H1 (cell line): Measurements from ENCODE around the gene TMEM273. TPM values are rescaled to one million over a fixed set of nuclear protein-coding genes. Genes with fewer than 3 reads are reported as not detected.

Source experiments
- CTCF ChIA-PET: fragments of 300-600 bp; sonication (Branson Sonifier 250); formaldehyde crosslinking; loops from one replicate; lab custom pipeline; 2021; ENCODE audit not compliant: partially characterized antibody; lab: Charles Lee
- POLR2A ChIA-PET: fragments of 300-600 bp; sonication (Branson Sonifier 250); formaldehyde crosslinking; loops from one replicate; lab custom pipeline; 2021; ENCODE audit warnings: inconsistent platforms; ENCODE audit not compliant: partially characterized antibody; lab: Charles Lee
- DNase-seq, 2 experiments: peaks; one replicate each; pipeline versions ENCODE4 v3.0.0 to v3.0.0-alpha.2; 2010 to 2022; ENCODE audit warnings: low spot score in 2 of 2, low read depth in 1 of 2, mixed read lengths in 1 of 2
- FAIRE-seq: peaks from 2 replicates; lab custom pipeline; 2011; peaks lifted over from hg19 to GRCh38; lab: Jason Lieb, UNC
- H2AFZ ChIP-seq: 2 replicates; pipeline ENCODE4 v1.8.1; 2012; ENCODE audit warnings: low read length, inconsistent platforms
- H2AK5ac ChIP-seq: 2 replicates; pipeline ENCODE4 v1.6.1; 2013; ENCODE audit warnings: low read depth, low read length
- H2BK120ac ChIP-seq: replicated peaks from 2 replicates; pipeline ENCODE3; 2013; ENCODE audit warnings: low read depth, low read length, inconsistent platforms
- H2BK12ac ChIP-seq: 2 replicates; pipeline ENCODE4 v1.6.1; 2013; ENCODE audit warnings: low read depth, low read length
- H2BK15ac ChIP-seq: 2 replicates; pipeline ENCODE4 v1.6.1; 2013; ENCODE audit warnings: low read length
- H2BK20ac ChIP-seq: 2 replicates; pipeline ENCODE4 v1.6.1; 2013; ENCODE audit warnings: low read length
- H2BK5ac ChIP-seq: 2 replicates; pipeline ENCODE4 v1.6.1; 2013; ENCODE audit warnings: low read depth, low read length
- H3K14ac ChIP-seq: 2 replicates; pipeline ENCODE4 v1.6.1; 2013; ENCODE audit warnings: inconsistent platforms; ENCODE audit not compliant: insufficient read length
- H3K18ac ChIP-seq: 2 replicates; pipeline ENCODE4 v1.6.1; 2013; ENCODE audit warnings: low read length; ENCODE audit errors: extremely low read depth
- H3K23ac ChIP-seq: 2 replicates; pipeline ENCODE4 v1.6.1; 2013; ENCODE audit warnings: inconsistent platforms; ENCODE audit not compliant: insufficient read length
- H3K23me2 ChIP-seq: 2 replicates; pipeline ENCODE4 v1.6.1; 2013; ENCODE audit warnings: low read depth, low read length
- H3K27ac ChIP-seq: 2 replicates; pipeline ENCODE4 v1.6.1; 2011; ENCODE audit warnings: low read depth, low read length, inconsistent platforms
- H3K27me3 ChIP-seq, 4 experiments: replicated peaks in 1 of 4; 1 replicate in 1 of 4; 2 replicates in 3 of 4; pipeline versions ENCODE4 v1.6.1 to v1.8.1; 2011 to 2013; ENCODE audit warnings: low read length in 3 of 4, mild to moderate bottlenecking in 3 of 4, inconsistent platforms in 2 of 4, mixed read lengths in 2 of 4, moderate library complexity in 1 of 4; ENCODE audit not compliant: control insufficient read depth in 3 of 4, insufficient read depth in 3 of 4; ENCODE audit errors: extremely low read depth in 1 of 4
- H3K36me3 ChIP-seq, 4 experiments: 2 replicates each; pipeline versions ENCODE4 v1.6.1 to v1.8.1; 2011 to 2013; ENCODE audit warnings: mild to moderate bottlenecking in 4 of 4, low read length in 3 of 4, moderate library complexity in 2 of 4, control low read depth in 1 of 4, inconsistent platforms in 1 of 4; ENCODE audit not compliant: insufficient read depth in 4 of 4, control insufficient read depth in 2 of 4
- H3K4ac ChIP-seq: replicated peaks from 2 replicates; pipeline ENCODE3; 2013; ENCODE audit warnings: low read length, low read depth, mixed read lengths, inconsistent platforms; ENCODE audit not compliant: insufficient read length
- H3K4me1 ChIP-seq, 4 experiments: replicated peaks in 1 of 4; 1 replicate in 1 of 4; 2 replicates in 3 of 4; pipeline versions ENCODE4 v1.6.1 to v1.8.1; 2011 to 2013; ENCODE audit warnings: low read length in 3 of 4, inconsistent platforms in 2 of 4, mixed read lengths in 1 of 4; ENCODE audit not compliant: insufficient read depth in 4 of 4, control insufficient read depth in 3 of 4
- H3K4me2 ChIP-seq, 2 experiments: 2 replicates each; pipeline versions ENCODE4 v1.6.1 to v1.8.1; 2011 to 2013; ENCODE audit warnings: low read depth in 2 of 2, low read length in 2 of 2, control low read depth in 1 of 2, inconsistent platforms in 1 of 2, mild to moderate bottlenecking in 1 of 2; ENCODE audit not compliant: insufficient read depth in 1 of 2
- H3K4me3 ChIP-seq, 4 experiments: fragments of 200-600, 300-600 bp in 1 of 4; sonication (generic), shearing (Covaris generic), sonication (Bioruptor Twin) in 1 of 4; 2 replicates each; pipeline versions ENCODE4 v1.5.1 to v1.8.1; 2011 to 2016; ENCODE audit warnings: low read length in 4 of 4, low read depth in 3 of 4, control low read depth in 2 of 4, inconsistent platforms in 2 of 4, mild to moderate bottlenecking in 2 of 4, mixed read lengths in 1 of 4, moderate library complexity in 1 of 4; ENCODE audit not compliant: insufficient read depth in 2 of 4; ENCODE audit errors: extremely low read depth in 1 of 4
- H3K56ac ChIP-seq: replicated peaks from 2 replicates; pipeline ENCODE3; 2013; ENCODE audit warnings: low read depth, mild to moderate bottlenecking, mixed read lengths, low read length, inconsistent platforms; ENCODE audit not compliant: insufficient read length
- H3K79me1 ChIP-seq: 2 replicates; pipeline ENCODE4 v1.6.1; 2013; ENCODE audit warnings: low read depth, low read length, control low read depth
- H3K79me2 ChIP-seq, 2 experiments: 2 replicates each; pipeline versions ENCODE4 v1.6.1 to v1.8.1; 2012 to 2013; ENCODE audit warnings: low read length in 2 of 2, mild to moderate bottlenecking in 2 of 2, inconsistent platforms in 1 of 2; ENCODE audit not compliant: insufficient read depth in 2 of 2, control insufficient read depth in 1 of 2
- H3K9ac ChIP-seq, 4 experiments: replicated peaks in 1 of 4; 1 replicate in 1 of 4; 2 replicates in 3 of 4; pipeline versions ENCODE4 v1.6.1 to v1.8.1; 2011 to 2013; ENCODE audit warnings: low read depth in 3 of 4, low read length in 3 of 4, control low read depth in 2 of 4, mild to moderate bottlenecking in 2 of 4, moderate library complexity in 2 of 4, inconsistent platforms in 1 of 4; ENCODE audit errors: extremely low read depth in 1 of 4
- H3K9me3 ChIP-seq, 2 experiments: 2 replicates each; pipeline versions ENCODE4 v1.6.1 to v1.8.1; 2012 to 2013; ENCODE audit warnings: mild to moderate bottlenecking in 2 of 2, moderate library complexity in 2 of 2, control low read depth in 1 of 2, inconsistent platforms in 1 of 2, low read depth in 1 of 2, low read length in 1 of 2, mixed read lengths in 1 of 2; ENCODE audit not compliant: insufficient read depth in 2 of 2
- H4K20me1 ChIP-seq, 2 experiments: replicated peaks in 1 of 2; 2 replicates each; pipeline versions ENCODE3 to v1.8.1; 2011 to 2013; ENCODE audit warnings: inconsistent platforms in 2 of 2, low read length in 2 of 2, mild to moderate bottlenecking in 1 of 2; ENCODE audit not compliant: insufficient read depth in 2 of 2, control insufficient read depth in 1 of 2
- H4K5ac ChIP-seq: 2 replicates; pipeline ENCODE4 v1.6.1; 2013; ENCODE audit warnings: low read length, low read depth, mixed read lengths, inconsistent platforms; ENCODE audit not compliant: insufficient read length
- H4K8ac ChIP-seq: 2 replicates; pipeline ENCODE4 v1.8.0; 2013; ENCODE audit warnings: mild to moderate bottlenecking, moderate library complexity, low read length, inconsistent platforms; ENCODE audit not compliant: insufficient read depth; ENCODE audit errors: extremely low read depth
- H4K91ac ChIP-seq: replicated peaks from 2 replicates; pipeline ENCODE3; 2013; ENCODE audit warnings: low read length, mixed read lengths, inconsistent platforms; ENCODE audit not compliant: insufficient read length
- ATF2 ChIP-seq: IDR thresholded peaks from 2 replicates; pipeline ENCODE4 v1.6.1; 2012; ENCODE audit warnings: low read length, inconsistent platforms
- CREB1 ChIP-seq: IDR thresholded peaks from 2 replicates; pipeline ENCODE4 v1.6.1; 2012; ENCODE audit warnings: inconsistent platforms
- EZH2 ChIP-seq: fragments of 200-600 bp; sonication (generic); IDR thresholded peaks from 2 replicates; pipeline ENCODE4 v1.7.1; 2012; ENCODE audit warnings: low read depth, mild to moderate bottlenecking, moderate library complexity, low read length, inconsistent platforms; ENCODE audit not compliant: severe bottlenecking
- HDAC6 ChIP-seq: IDR thresholded peaks from one replicate; pipeline ENCODE4 v1.7.1; 2012; ENCODE audit warnings: low read depth, mild to moderate bottlenecking, inconsistent platforms, low read length, moderate library complexity
- KDM5A ChIP-seq: fragments of 200-600 bp; IDR thresholded peaks from 2 replicates; pipeline ENCODE4 v1.7.1; 2012; ENCODE audit warnings: mild to moderate bottlenecking, low read length, inconsistent platforms, mixed read lengths
- PHF8 ChIP-seq: fragments of 200-600 bp; sonication (generic); conservative IDR thresholded peaks from 2 replicates; pipeline ENCODE4 v1.7.1; 2012; ENCODE audit warnings: low read depth, mild to moderate bottlenecking, inconsistent platforms, low read length, moderate library complexity
- POLR2AphosphoS5 ChIP-seq: IDR thresholded peaks from 2 replicates; pipeline ENCODE4 v1.6.1; 2011; ENCODE audit warnings: low read depth, low read length
- SIRT6 ChIP-seq: IDR thresholded peaks from one replicate; pipeline ENCODE4 v1.7.1; 2012; ENCODE audit warnings: low read length, inconsistent platforms
- SP1 ChIP-seq: IDR thresholded peaks from 2 replicates; pipeline ENCODE4 v1.6.1; 2011; ENCODE audit warnings: low read depth, low read length
- USF2 ChIP-seq: IDR thresholded peaks from 2 replicates; pipeline ENCODE4 v1.6.1; 2011; ENCODE audit warnings: low read length, improper control_type of control experiment
- YY1 ChIP-seq: IDR thresholded peaks from 2 replicates; pipeline ENCODE4 v1.6.1; 2011; ENCODE audit warnings: low read depth, mild to moderate bottlenecking, low read length
- WGBS, 2 experiments: shearing (Covaris generic) in 1 of 2; methylation state at CpG; one replicate each; pipeline versions ENCODE4 v1.1.6 to v1.1.7; 2013 to 2015; ENCODE audit warnings: low lambda C conversion rate in 2 of 2, mixed read lengths in 2 of 2, inconsistent platforms in 1 of 2, low coverage in 1 of 2, missing lambda C conversion rate in 1 of 2; ENCODE audit not compliant: insufficient replicate concordance in 2 of 2, insufficient coverage in 1 of 2, insufficient read length in 1 of 2; ENCODE audit errors: extremely low coverage in 1 of 2, missing lambda C conversion rate in 1 of 2; 5-methylcytosine and 5-hydroxymethylcytosine counted together
- polyA plus RNA-seq, 7 experiments: library from polyadenylated mRNA; depleted of rRNA in 3 of 7; stranded (reverse) in 5 of 7; unstranded in 2 of 7; fragments of >200 nt in 5 of 7; fragments of 200-250 nt in 2 of 7; gene quantifications; 1 replicate in 5 of 7; 2 replicates in 1 of 7; 4 replicates in 1 of 7; pipeline versions ENCODE4 v1.2.1 to v1.2.3, GENCODE V29; 2011 to 2013; ENCODE audit warnings: missing spikeins in 2 of 7, mixed read lengths in 2 of 7
- total RNA-seq: library from RNA; stranded (reverse); fragmentation: NEBNext Ultra II Directional; extraction: Animal tissue kit (Norgen Biotek cat#: 25700); gene quantifications from 2 replicates; pipeline ENCODE4 v1.2.1, GENCODE V29; 2021

The TMEM273 gene
- total and polyA plus RNA-seq, 2 of the 8 experiments (the other 6 are each of a cell fraction or from before 2014, with no cell fraction given), result not detected

- CTCF ChIA-PET, result interaction anchor here (0.6 to 5.5 kb wide), 33 partner anchors 9 to 554 kb away, joined by 3 to 49 read pairs (median 4); no protein-coding TSS in a partner anchor
- FAIRE-seq, result peak; percentile 66
- TF ChIP-seq YY1 (no peak), EZH2 (no peak), PHF8 (no peak), USF2 (no peak), HDAC6 (no peak), CREB1 (no peak), SIRT6 (no peak), SP1 (no peak), POLR2AphosphoS5 (no peak), KDM5A (no peak), ATF2 (no peak)
These were observed 26.7 kb downstream of the TMEM273 start for GRCh38 chr10:49161411-49161997.

More at GRCh38 chr10:49161411-49161997, 26.7 kb downstream of the TMEM273 start:
- no peak overlapping the region for H4K91ac ChIP-seq
- H4K5ac ChIP-seq, result no peak overlapping the region
- H2AK5ac ChIP-seq, result no peak overlapping the region
- no peak overlapping the region for H3K27ac ChIP-seq
- no peak overlapping the region for H4K8ac ChIP-seq
- POLR2A ChIA-PET, result no interaction called here
- H2BK5ac ChIP-seq, result no peak overlapping the region
- H3K4me1 ChIP-seq, result peaks cover 0 to 2% (median under 1%) of the 10 kb centered on the region in 4 experiments; a peak in 2 of 7 replicates
- H3K4me2 ChIP-seq, result no peak overlapping the region
- H3K79me1 ChIP-seq, result no peaks in the 10 kb centered on the region
- no peak overlapping the region for H3K9ac ChIP-seq
- H3K27me3 ChIP-seq, result no peaks in the 10 kb centered on the region
- DNase-seq, result no peak
- no peak overlapping the region; the same call in 1 of the 2 replicates for H2BK20ac ChIP-seq
- no peaks in the 10 kb centered on the region for H3K36me3 ChIP-seq
- no peak overlapping the region for H3K4me3 ChIP-seq
- no peaks in the 10 kb centered on the region for H3K9me3 ChIP-seq
- no peak overlapping the region for H2BK120ac ChIP-seq
- H2AFZ ChIP-seq, result peak overlapping the region; percentile 75
- peak overlapping the region; percentile 50; the same call in 1 of the 2 replicates for H2BK15ac ChIP-seq
- no peak overlapping the region; the same call in 1 of the 2 replicates for H2BK12ac ChIP-seq
- no peak overlapping the region for H3K56ac ChIP-seq
- H3K4ac ChIP-seq, result no peak overlapping the region
- H3K14ac ChIP-seq, result no peak overlapping the region
- H3K18ac ChIP-seq, result no peak overlapping the region
- no peaks in the 10 kb centered on the region for H3K79me2 ChIP-seq
- no peaks in the 10 kb centered on the region for H4K20me1 ChIP-seq
- WGBS, 2 experiments, result 76% methylated on average over 8 of the region's 8 CpGs; no CpG with 5 or more reads in 1 of the 2 experiments
- no peaks in the 10 kb centered on the region for H3K23me2 ChIP-seq
- H3K23ac ChIP-seq, result no peak overlapping the region
